ENCODE results near the gene COL6A3.

Gene COL6A3

DNA sequence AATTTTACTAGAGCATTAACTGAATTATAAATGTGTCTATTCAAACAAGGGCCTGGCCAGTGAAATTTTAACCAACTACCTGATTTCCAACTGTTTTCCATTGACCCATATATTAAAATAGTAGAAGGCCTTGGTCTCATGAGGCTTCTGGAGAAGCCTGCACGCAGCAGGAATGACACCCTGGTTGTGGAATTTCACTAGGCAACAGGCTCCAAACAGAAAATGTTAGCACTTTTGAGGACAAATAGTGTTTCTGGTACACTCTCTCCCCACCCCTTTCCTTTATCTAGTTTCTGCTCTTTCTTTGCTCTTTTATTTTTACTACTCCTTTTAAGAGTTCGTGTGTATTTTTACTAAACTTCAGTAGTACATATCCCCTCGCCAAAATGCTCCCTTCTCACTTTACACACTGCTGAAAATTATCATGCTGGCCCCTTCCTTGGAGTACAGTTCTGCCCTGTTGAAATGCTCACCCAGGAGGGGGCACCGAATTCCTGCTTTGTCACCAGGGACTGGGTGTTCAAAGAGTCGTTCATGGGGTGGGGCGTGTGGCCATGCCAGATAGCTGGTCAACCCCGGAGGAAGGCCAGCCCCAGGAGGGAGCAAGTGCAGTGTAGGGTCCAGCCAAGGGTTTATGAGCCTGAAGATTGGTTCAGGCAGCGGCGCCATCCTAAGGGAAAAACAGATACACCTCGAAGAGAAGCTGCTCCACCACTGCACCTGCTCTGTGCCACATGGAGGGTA is 22.1 kb upstream of the COL6A3 start:
- ChIA-PET POLR2A (ENCODE audit: low non-redundant PET) (no interaction called here), CTCF (interaction anchor here (1.1 kb wide), 1 partner anchor 14 kb away, joined by 4 read pairs; no protein-coding TSS in a partner anchor)
- TF ChIP-seq, protein P1, sequence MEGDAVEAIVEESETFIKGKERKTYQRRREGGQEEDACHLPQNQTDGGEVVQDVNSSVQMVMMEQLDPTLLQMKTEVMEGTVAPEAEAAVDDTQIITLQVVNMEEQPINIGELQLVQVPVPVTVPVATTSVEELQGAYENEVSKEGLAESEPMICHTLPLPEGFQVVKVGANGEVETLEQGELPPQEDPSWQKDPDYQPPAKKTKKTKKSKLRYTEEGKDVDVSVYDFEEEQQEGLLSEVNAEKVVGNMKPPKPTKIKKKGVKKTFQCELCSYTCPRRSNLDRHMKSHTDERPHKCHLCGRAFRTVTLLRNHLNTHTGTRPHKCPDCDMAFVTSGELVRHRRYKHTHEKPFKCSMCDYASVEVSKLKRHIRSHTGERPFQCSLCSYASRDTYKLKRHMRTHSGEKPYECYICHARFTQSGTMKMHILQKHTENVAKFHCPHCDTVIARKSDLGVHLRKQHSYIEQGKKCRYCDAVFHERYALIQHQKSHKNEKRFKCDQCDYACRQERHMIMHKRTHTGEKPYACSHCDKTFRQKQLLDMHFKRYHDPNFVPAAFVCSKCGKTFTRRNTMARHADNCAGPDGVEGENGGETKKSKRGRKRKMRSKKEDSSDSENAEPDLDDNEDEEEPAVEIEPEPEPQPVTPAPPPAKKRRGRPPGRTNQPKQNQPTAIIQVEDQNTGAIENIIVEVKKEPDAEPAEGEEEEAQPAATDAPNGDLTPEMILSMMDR (conservative IDR thresholded peaks at IDR 0.05; ENCODE audit: low read depth) = no peak
- DNase-seq (ENCODE audit: low spot score) = no peak
- no peak overlapping the region for H3K27ac ChIP-seq

DNA sequence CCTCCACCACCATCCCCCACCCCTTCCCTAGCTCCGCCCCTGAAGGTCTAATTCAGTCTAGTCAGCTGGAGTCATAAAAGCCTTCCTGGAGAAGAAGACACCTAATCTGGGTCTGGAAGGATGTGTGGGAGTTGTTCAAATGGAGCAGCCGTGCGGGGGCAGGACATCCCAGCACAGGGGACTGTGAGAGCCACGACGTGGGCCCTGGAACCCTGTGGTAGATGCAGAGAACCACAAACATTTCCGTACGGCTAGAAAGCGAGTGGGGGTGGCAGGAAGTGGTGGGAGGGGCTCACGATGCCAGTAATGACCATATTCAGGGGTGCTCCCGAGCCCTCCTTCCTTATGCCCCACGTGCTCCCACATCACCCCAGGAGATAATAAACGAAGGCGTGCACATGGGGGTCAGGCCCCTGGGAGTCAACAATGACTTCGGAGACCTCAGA is 20.9 kb upstream of the COL6A3 start:
- H3K27ac ChIP-seq = peak overlapping the region; percentile 2; the same call in 1 of the 2 replicates
- DNase-seq (ENCODE audit: low spot score) = no peak
- TF ChIP-seq, protein P1 (conservative IDR thresholded peaks at IDR 0.05; ENCODE audit: low read depth) = no peak
- CTCF ChIA-PET = interaction anchor here (0.6 to 1.0 kb wide), 2 partner anchors 14 to 162 kb away, joined by 3 read pairs; no protein-coding TSS in a partner anchor
- POLR2A ChIA-PET (ENCODE audit: low non-redundant PET) = interaction anchor here (0.6 kb wide), 1 partner anchor 1192 kb away, joined by 4 read pairs; no protein-coding TSS in a partner anchor

DNA sequence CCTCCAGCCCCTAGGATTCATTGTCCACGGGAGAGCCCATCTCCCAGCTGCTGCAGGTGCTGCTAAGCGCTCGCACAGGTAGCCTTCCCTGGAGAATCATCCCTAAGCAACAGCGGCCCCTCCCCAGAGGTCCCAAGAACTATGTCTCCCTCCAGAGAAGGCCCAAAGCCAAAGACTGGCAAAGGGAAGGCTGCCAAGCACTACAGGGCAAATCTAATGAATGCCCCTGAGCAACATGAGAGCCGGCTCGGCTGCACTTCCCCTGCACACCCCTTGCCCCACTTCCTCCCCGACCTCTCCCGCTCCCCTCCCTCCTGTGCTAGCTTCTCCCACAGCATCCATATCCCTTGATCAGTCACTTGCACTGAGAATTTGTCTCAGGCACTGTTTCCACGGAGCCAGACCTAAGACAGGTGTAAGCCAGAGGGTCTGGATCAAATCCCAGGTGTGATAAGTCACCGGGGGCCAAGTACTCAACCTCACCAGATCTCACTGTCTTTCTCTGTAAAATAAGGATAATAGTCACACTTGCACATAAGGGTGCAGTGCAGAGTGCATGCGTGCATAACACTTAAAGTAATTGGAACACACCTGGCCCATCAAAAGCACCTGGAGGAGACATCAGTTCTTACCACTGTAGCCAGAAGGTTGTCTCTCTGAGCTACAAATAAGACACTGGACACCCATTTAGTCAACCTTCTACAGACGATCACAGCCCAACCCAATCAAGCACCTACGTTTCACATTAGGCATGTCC is 20.1 kb upstream of the COL6A3 start:
- ChIA-PET CTCF (interaction anchor here (0.6 to 1.0 kb wide), 4 partner anchors 13 to 163 kb away, joined by 3 read pairs; no protein-coding TSS in a partner anchor), POLR2A (ENCODE audit: low non-redundant PET) (no interaction called here)
- no peak for DNase-seq (ENCODE audit: low spot score)
- TF ChIP-seq, protein P1 (conservative IDR thresholded peaks at IDR 0.05; ENCODE audit: low read depth) = no peak
- peak overlapping the region; percentile 80; the same call in 1 of the 2 replicates for H3K27ac ChIP-seq

DNA sequence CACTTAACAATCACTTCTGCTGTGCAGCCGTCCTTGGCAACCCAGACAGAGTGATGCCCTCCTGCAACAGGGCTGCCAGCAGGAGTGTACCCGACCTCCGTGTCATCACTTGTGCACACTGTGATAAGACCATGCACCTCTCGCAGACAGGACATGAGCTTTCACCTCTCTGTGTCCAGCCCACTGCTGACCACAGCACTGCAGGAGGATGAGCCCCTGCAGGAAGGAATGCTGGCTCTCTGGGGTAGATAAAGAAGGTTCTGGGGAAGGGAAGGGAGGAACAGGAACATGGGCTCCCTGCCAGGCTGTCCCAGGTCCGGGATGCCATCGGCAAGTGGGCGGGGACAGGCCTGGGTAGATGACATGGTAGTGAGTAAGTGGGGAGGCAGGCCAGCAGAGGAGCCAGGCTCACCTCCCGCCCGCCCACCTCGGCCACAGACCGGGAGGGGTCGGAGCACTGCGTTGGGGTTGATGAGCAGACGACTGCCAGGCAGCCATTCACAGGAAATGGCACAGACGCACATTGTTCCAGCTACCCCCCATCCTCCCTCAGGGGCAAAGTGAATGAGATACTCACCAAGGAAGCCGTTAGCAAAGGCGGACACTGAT is 18.6 kb upstream of the COL6A3 start:
- ChIA-PET CTCF (interaction anchor here (2.1 kb wide), 1 partner anchor 11 kb away, joined by 11 read pairs; no protein-coding TSS in a partner anchor), POLR2A (ENCODE audit: low non-redundant PET) (interaction anchor here (0.5 kb wide), 1 partner anchor 69 kb away, joined by 6 read pairs; no protein-coding TSS in a partner anchor)
- TF ChIP-seq, protein P1 (conservative IDR thresholded peaks at IDR 0.05; ENCODE audit: low read depth) = no peak
- DNase-seq (ENCODE audit: low spot score) = peak; percentile 69
- peak overlapping the region; percentile 80 for H3K27ac ChIP-seq

DNA sequence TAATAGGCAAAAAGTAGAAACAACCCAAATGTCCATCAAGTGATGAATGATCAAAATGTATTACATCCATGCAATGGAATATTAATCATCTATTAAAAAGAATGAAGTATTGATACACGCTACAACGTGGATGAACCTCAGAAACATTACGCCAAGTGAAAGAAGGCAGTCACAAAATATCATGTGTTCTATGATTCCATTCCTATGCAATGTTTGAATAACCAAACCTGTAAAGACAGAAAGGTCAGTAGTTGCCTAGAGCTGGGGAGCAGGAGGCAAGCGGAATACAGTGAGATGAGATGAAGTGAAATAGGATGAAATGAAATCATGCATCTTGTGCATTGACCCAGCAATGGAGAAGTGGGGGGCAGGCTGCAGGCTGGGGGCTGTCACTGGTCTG is 17.9 kb upstream of the COL6A3 start:
- peak overlapping the region; percentile 80; the same call in 1 of the 2 replicates for H3K27ac ChIP-seq
- no peak for DNase-seq (ENCODE audit: low spot score)
- CTCF ChIA-PET = interaction anchor here (2.1 kb wide), 1 partner anchor 10 kb away, joined by 11 read pairs; no protein-coding TSS in a partner anchor
- TF ChIP-seq, protein P1 (conservative IDR thresholded peaks at IDR 0.05; ENCODE audit: low read depth) = no peak
- POLR2A ChIA-PET (ENCODE audit: low non-redundant PET) = no interaction called here

DNA sequence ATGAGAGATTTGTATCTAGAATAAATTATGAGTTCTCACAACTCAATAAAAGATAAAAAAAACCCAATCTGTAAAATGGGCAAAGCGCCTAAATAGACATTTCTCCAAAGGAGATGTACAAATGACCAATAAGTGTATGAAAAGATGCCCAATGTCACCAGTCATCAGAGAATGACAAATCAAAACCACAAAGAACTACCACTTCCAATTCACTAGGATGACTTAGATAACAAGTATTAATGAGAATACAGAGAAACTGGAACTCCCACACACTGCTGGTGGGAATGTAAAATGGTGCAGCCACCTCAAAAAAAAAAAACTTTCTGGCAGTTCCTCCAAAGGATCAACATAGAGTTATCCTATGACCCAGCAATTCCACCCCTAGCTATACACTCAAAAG is 17.4 kb upstream of the COL6A3 start:
- ChIA-PET CTCF (interaction anchor here (2.1 kb wide), 1 partner anchor 10 kb away, joined by 11 read pairs; no protein-coding TSS in a partner anchor), POLR2A (ENCODE audit: low non-redundant PET) (no interaction called here)
- DNase-seq (ENCODE audit: low spot score) = no peak
- TF ChIP-seq, protein P1 (conservative IDR thresholded peaks at IDR 0.05; ENCODE audit: low read depth) = no peak
- no peak overlapping the region for H3K27ac ChIP-seq

Data from RWPE1 (cell line).